ENCODE measurements around the gene OLIG1.

GRCh38 chr21:33022828-33023573, 46.9 kb upstream of the OLIG1 start:
- TF ChIP-seq CTCF (conservative IDR thresholded peaks at IDR 0.05; ENCODE audit: low read length) = no peak
- TF ChIP-seq EZH2phosphoT487 (IDR thresholded peaks at IDR 0.05; ENCODE audit: borderline replicate concordance) = no peak

Measured in Loucy (cell line).